Naive thymus-derived CD8-positive, alpha-beta T cell (primary cell): ENCODE measurements around the gene PPP1CC. TPM values are rescaled to one million over a fixed set of nuclear protein-coding genes. Genes with fewer than 3 reads are reported as not detected.

Experiments used
- ATAC-seq, 2 donors: fragments of 150-1000 bp; cut with Tn5 transposase in 1 of 2; sonication (Bioruptor Pico), chemical (Tn5 transposase) in 1 of 2; 1 replicate in 1 of 2; 2 replicates in 1 of 2; pipeline ENCODE4 v1.10.0; 2021; ENCODE audit warnings: mild to moderate bottlenecking in 2 of 2, moderate library complexity in 2 of 2
- POLR2A ChIA-PET: fragments of 350-600 bp; sonication (Branson Sonifier 250); formaldehyde crosslinking; loops from one replicate; lab custom pipeline; 2021; ENCODE audit warnings: antibody characterized with exemption; lab: Charles Lee
- DNase-seq, 10 donors: peaks; one replicate each; pipeline versions ENCODE4 v3.0.0 to v3.0.0-alpha.2; 2020 to 2022
- H3K27ac Mint-ChIP-seq, 10 donors: one replicate each; pipeline ENCODE4 v1.8.0; 2020 to 2022; ENCODE audit warnings: mild to moderate bottlenecking in 10 of 10, mixed read lengths in 10 of 10, moderate library complexity in 4 of 10, inconsistent platforms in 1 of 10
- H3K27me3 Mint-ChIP-seq, 5 donors: one replicate each; pipeline ENCODE4 v1.8.0; 2021 to 2022; ENCODE audit warnings: mixed read lengths in 5 of 5
- H3K36me3 Mint-ChIP-seq, 3 donors: one replicate each; pipeline ENCODE4 v1.8.0; 2020 to 2022; ENCODE audit warnings: mixed read lengths in 3 of 3, mild to moderate bottlenecking in 2 of 3, inconsistent platforms in 1 of 3
- H3K4me1 Mint-ChIP-seq, 4 donors: one replicate each; pipeline ENCODE4 v1.8.0; 2021 to 2022; ENCODE audit warnings: mixed read lengths in 4 of 4
- H3K4me3 Mint-ChIP-seq, 10 donors: one replicate each; pipeline ENCODE4 v1.8.0; 2020 to 2022; ENCODE audit warnings: mild to moderate bottlenecking in 10 of 10, mixed read lengths in 10 of 10, moderate library complexity in 6 of 10, inconsistent platforms in 1 of 10
- H3K9me3 Mint-ChIP-seq, 9 donors: one replicate each; pipeline ENCODE4 v1.8.0; 2020 to 2022; ENCODE audit warnings: mixed read lengths in 9 of 9, mild to moderate bottlenecking in 3 of 9, inconsistent platforms in 1 of 9, moderate library complexity in 1 of 9
- polyA plus RNA-seq, 3 donors: library from polyadenylated mRNA; unstranded; fragments of 300-500 nt; fragmentation: Illumina TruSeq; gene quantifications; one replicate each; pipeline ENCODE4 v1.2.3, GENCODE V29; 2021
- total RNA-seq, 8 experiments: library from RNA in 2 of 8; stranded (reverse) in 2 of 8; gene quantifications; one replicate each; pipeline ENCODE4 v1.2.3 and lab custom pipeline; 2021 to 2026

Gene PPP1CC
- total and polyA plus RNA-seq, 5 experiments from 2014 or later = 112 to 150 (median 127) TPM

GRCh38 chr12:110677206-110677911, 65.3 kb downstream of the PPP1CC start:
- Mint-ChIP-seq H3K4me3 (peak overlapping the region; percentile 24 to 95 (median 75)), H3K4me1 (peaks cover 31 to 79% (median 45%) of the 10 kb centered on the region in 4 donors), H3K36me3 (peaks cover 7 to 20% (median 8%) of the 10 kb centered on the region in 3 donors), H3K9me3 (peaks cover 0 to 12% (median 4%) of the 10 kb centered on the region in 9 donors), H3K27ac (peak overlapping the region; percentile 79 to 96 (median 88)), H3K27me3 (no peaks in the 10 kb centered on the region)
- ATAC-seq (peak; percentile 81 to 84), DNase-seq (peak in 3 of 10 donors; percentile 29 to 37 (median 30))
- POLR2A ChIA-PET = interaction anchor here (0.6 to 3.2 kb wide), 6 partner anchors 8 to 63 kb away, joined by 3 to 24 read pairs (median 4); partner anchors contain the start of genes HVCN1 and TCTN1

GRCh38 chr12:110676171-110676570, 66.5 kb downstream of the PPP1CC start:
- Mint-ChIP-seq H3K4me1 (peaks cover 28 to 83% (median 43%) of the 10 kb centered on the region in 4 donors), H3K4me3 (peak overlapping the region in 3 of 10 donors; percentile 30 to 48 (median 32)), H3K27ac (peak overlapping the region in 4 of 10 donors; percentile 56 to 90 (median 83)), H3K9me3 (peaks cover 0 to 12% (median 4%) of the 10 kb centered on the region in 9 donors), H3K27me3 (no peaks in the 10 kb centered on the region), H3K36me3 (peaks cover 5 to 12% (median 7%) of the 10 kb centered on the region in 3 donors)
- POLR2A ChIA-PET = interaction anchor here (0.6 to 1.4 kb wide), 3 partner anchors 12 to 71 kb away, joined by 3 to 4 read pairs (median 4); partner anchors contain the start of gene HVCN1
- DNase-seq = no peak
- ATAC-seq = no peak

- ATAC-seq = peak; percentile 83 to 85
- DNase-seq = peak in 2 of 10 donors; percentile 18 to 31
- H3K9me3 Mint-ChIP-seq = peaks cover 0 to 28% (median 9%) of the 10 kb centered on the region in 9 donors
- H3K36me3 Mint-ChIP-seq = peaks cover 10 to 24% (median 19%) of the 10 kb centered on the region in 3 donors
- no peaks in the 10 kb centered on the region for H3K27me3 Mint-ChIP-seq
- peak overlapping the region in 9 of 10 donors; percentile 5 to 79 (median 61) for H3K4me3 Mint-ChIP-seq
- H3K4me1 Mint-ChIP-seq = peaks cover 25 to 76% (median 28%) of the 10 kb centered on the region in 4 donors
- H3K27ac Mint-ChIP-seq = peak overlapping the region; percentile 84 to 95 (median 89)
- POLR2A ChIA-PET = interaction anchor here (0.6 to 2.0 kb wide), 2 partner anchors 8 to 64 kb away, joined by 3 to 7 read pairs; no protein-coding TSS in a partner anchor
These were observed 72.5 kb downstream of the PPP1CC start for GRCh38 chr12:110670161-110670701.

Other genes with a start within 250 kb of the PPP1CC start
- gene VPS29, start 240.8 kb downstream of the PPP1CC start, total RNA-seq = 100 to 1,000 TPM; 126 to 130 TPM
- 100 to 1,000 TPM; 128 to 167 (median 167) TPM for gene VPS29, start 240.8 kb downstream of the PPP1CC start, polyA plus RNA-seq
- 1 to 10 TPM; 2.7 to 3.8 TPM for gene RAD9B, start 240.6 kb downstream of the PPP1CC start, total RNA-seq
- 1 to 10 TPM in 2 of 3 donors, under 1 TPM in 1; 0.89 to 1.3 (median 1.0) TPM for gene RAD9B, start 240.6 kb downstream of the PPP1CC start, polyA plus RNA-seq
- 10 to 100 TPM; 34.4 to 34.8 TPM for gene PPTC7, start 159.6 kb downstream of the PPP1CC start, total RNA-seq
- 10 to 100 TPM in 1 of 3 donors, 1 to 10 TPM in 2; 7.6 to 10.2 (median 9.6) TPM for gene PPTC7, start 159.6 kb downstream of the PPP1CC start, polyA plus RNA-seq
- gene TCTN1, start 128.8 kb downstream of the PPP1CC start, total RNA-seq = 10 to 100 TPM; 13.4 to 16.2 TPM
- gene TCTN1, start 128.8 kb downstream of the PPP1CC start, polyA plus RNA-seq = 10 to 100 TPM in 2 of 3 donors, 1 to 10 TPM in 1; 8.7 to 16.4 (median 13.6) TPM
- gene HVCN1, start 53.8 kb downstream of the PPP1CC start, total RNA-seq = 10 to 100 TPM; 21.0 to 21.2 TPM
- gene HVCN1, start 53.8 kb downstream of the PPP1CC start, polyA plus RNA-seq = 10 to 100 TPM; 17.3 to 24.5 (median 20.1) TPM
- gene CCDC63, start 104.1 kb upstream of the PPP1CC start, total RNA-seq = not detected
- gene CCDC63, start 104.1 kb upstream of the PPP1CC start, polyA plus RNA-seq = not detected
- gene MYL2, start 177.7 kb upstream of the PPP1CC start, total RNA-seq = not detected
- gene MYL2, start 177.7 kb upstream of the PPP1CC start, polyA plus RNA-seq = not detected